Prostate gland (tissue), 2 donors: ENCODE data around the gene MNT. TPM values are rescaled to one million over a fixed set of nuclear protein-coding genes. Genes with fewer than 3 reads are reported as not detected.

Experiments
- DNase-seq: peaks from one replicate; pipeline ENCODE4 v3.0.0-alpha.2; 2019; ENCODE audit warnings: low spot score
- H3K27ac ChIP-seq, 2 donors: fragments of 200-600 bp; sonication (generic); 2 replicates each; pipeline ENCODE4 v1.5.1; 2017 to 2019
- H3K27me3 ChIP-seq: fragments of 200-600 bp; sonication (generic); replicated peaks from 2 replicates; pipeline ENCODE4 v1.5.1; 2019; ENCODE audit not compliant: insufficient read depth
- H3K36me3 ChIP-seq, 2 donors: fragments of 200-600 bp; sonication (generic); 1 replicate in 1 of 2; 2 replicates in 1 of 2; pipeline versions ENCODE4 v1.5.1 to v1.8.1; 2017 to 2019
- H3K4me1 ChIP-seq: fragments of 200-600 bp; sonication (generic); replicated peaks from 2 replicates; pipeline ENCODE4 v1.5.1; 2019
- H3K4me3 ChIP-seq, 2 donors: fragments of 200-600 bp; sonication (generic); 2 replicates each; pipeline ENCODE4 v1.5.1; 2017 to 2019
- H3K9me3 ChIP-seq: fragments of 200-600 bp; sonication (generic); 2 replicates; pipeline ENCODE4 v1.5.1; 2017
- CTCF ChIP-seq, 4 experiments: fragments of 200-600 bp in 2 of 4; fragments of 450-650 bp in 2 of 4; sonication (generic) in 2 of 4; IDR thresholded peaks; 1 replicate in 3 of 4; 2 replicates in 1 of 4; pipeline ENCODE4 v1.5.1; 2016 to 2019; ENCODE audit warnings: antibody characterized with exemption in 4 of 4, mild to moderate bottlenecking in 2 of 4, moderate library complexity in 2 of 4
- POLR2A ChIP-seq: fragments of 450-650 bp; IDR thresholded peaks from one replicate; pipeline ENCODE4 v1.6.1; 2016; ENCODE audit warnings: antibody characterized with exemption, mild to moderate bottlenecking
- POLR2AphosphoS5 ChIP-seq: sonication (generic); formaldehyde crosslinking; IDR thresholded peaks from one replicate; pipeline ENCODE4 v1.6.1; 2017; ENCODE audit warnings: antibody characterized with exemption
- WGBS: methylation state at CpG from one replicate; pipeline ENCODE4 v1.1.5; 2018; 5-methylcytosine and 5-hydroxymethylcytosine counted together
- intact Hi-C: fragments of 100-400 bp; cut with DNase I; formaldehyde crosslinking; loops from one replicate; pipeline ENCODE4 v1.14.2; 2022
- total RNA-seq, 2 donors: library from RNA; depleted of rRNA; stranded (reverse); fragments of >200 nt; gene quantifications; one replicate each; pipeline ENCODE4 v1.1.0, GENCODE V29; 2016

The MNT gene
- total RNA-seq, 2 donors from 2014 or later, result 14.8 to 32.0 TPM

GRCh38 chr17:2387086-2388019 is 13.5 kb downstream of the MNT start:
- TF ChIP-seq POLR2AphosphoS5, result no peak
- no peak for TF ChIP-seq CTCF (IDR thresholded peaks at IDR 0.05)
- no peak for TF ChIP-seq POLR2A
- Histone ChIP-seq H3K9me3 (no peaks in the 10 kb centered on the region), H3K27me3 (no peaks in the 10 kb centered on the region), H3K4me1 (peaks cover 24% of the 10 kb centered on the region), H3K36me3 (peaks cover 10 to 12% of the 10 kb centered on the region in 2 donors), H3K4me3 (no peak overlapping the region), H3K27ac (no peak overlapping the region)
- no peak for DNase-seq
- WGBS, result 91% methylated on average over 41 of the region's 41 CpGs
- intact Hi-C loops, result no loop called here

GRCh38 chr17:2386400-2387085 is 14.3 kb downstream of the MNT start:
- no peaks in the 10 kb centered on the region for H3K9me3 ChIP-seq
- intact Hi-C loops, result no loop called here
- H3K27me3 ChIP-seq, result no peaks in the 10 kb centered on the region
- H3K4me1 ChIP-seq, result peaks cover 17% of the 10 kb centered on the region
- no peak for TF ChIP-seq POLR2AphosphoS5
- no peak for TF ChIP-seq CTCF (IDR thresholded peaks at IDR 0.05)
- TF ChIP-seq POLR2A, result no peak
- 71% methylated on average over 20 of the region's 22 CpGs for whole genome bisulfite sequencing
- DNase-seq, result no peak
- peak overlapping the region in 1 of 2 donors; percentile 13 for H3K27ac ChIP-seq
- no peak overlapping the region for H3K4me3 ChIP-seq
- H3K36me3 ChIP-seq, result peaks cover 10 to 12% of the 10 kb centered on the region in 2 donors

- no peaks in the 10 kb centered on the region for H3K9me3 ChIP-seq
- peaks cover 15% of the 10 kb centered on the region for H3K4me1 ChIP-seq
- intact Hi-C loops, result no loop called here
- H3K4me3 ChIP-seq, result no peak overlapping the region
- H3K36me3 ChIP-seq, result peaks cover 10 to 12% of the 10 kb centered on the region in 2 donors
- peak overlapping the region; percentile 32 to 81 for H3K27ac ChIP-seq
- TF ChIP-seq CTCF (IDR thresholded peaks at IDR 0.05) (no peak), POLR2AphosphoS5 (no peak), POLR2A (no peak)
- no peaks in the 10 kb centered on the region for H3K27me3 ChIP-seq
- WGBS, result 75% methylated on average over 18 of the region's 18 CpGs
- DNase-seq, result no peak
These were observed 15.3 kb downstream of the MNT start for GRCh38 chr17:2385240-2386210.

GRCh38 chr17:2384439-2385127 is 16.3 kb downstream of the MNT start:
- 62% methylated on average over 22 of the region's 22 CpGs for WGBS
- H3K27ac ChIP-seq, result peak overlapping the region; percentile 78 to 81
- no peaks in the 10 kb centered on the region for H3K9me3 ChIP-seq
- no peaks in the 10 kb centered on the region for H3K27me3 ChIP-seq
- H3K4me3 ChIP-seq, result no peak overlapping the region
- no peak for TF ChIP-seq POLR2AphosphoS5
- TF ChIP-seq POLR2A, result no peak
- no peak for TF ChIP-seq CTCF (IDR thresholded peaks at IDR 0.05)
- no peak for DNase-seq
- intact Hi-C loops, result no loop called here
- H3K4me1 ChIP-seq, result peaks cover 13% of the 10 kb centered on the region
- peaks cover 10 to 12% of the 10 kb centered on the region in 2 donors for H3K36me3 ChIP-seq
